GM21381 (cell line): ENCODE measurements around the gene ABCA4.

Experiments
- ATAC-seq: cut with Tn5 transposase; IDR thresholded peaks from one replicate; pipeline ENCODE4 v1.9.1; 2021; ENCODE audit warnings: mild to moderate bottlenecking, moderate library complexity; ENCODE audit not compliant: unreplicated experiment

Gene ABCA4

DNA sequence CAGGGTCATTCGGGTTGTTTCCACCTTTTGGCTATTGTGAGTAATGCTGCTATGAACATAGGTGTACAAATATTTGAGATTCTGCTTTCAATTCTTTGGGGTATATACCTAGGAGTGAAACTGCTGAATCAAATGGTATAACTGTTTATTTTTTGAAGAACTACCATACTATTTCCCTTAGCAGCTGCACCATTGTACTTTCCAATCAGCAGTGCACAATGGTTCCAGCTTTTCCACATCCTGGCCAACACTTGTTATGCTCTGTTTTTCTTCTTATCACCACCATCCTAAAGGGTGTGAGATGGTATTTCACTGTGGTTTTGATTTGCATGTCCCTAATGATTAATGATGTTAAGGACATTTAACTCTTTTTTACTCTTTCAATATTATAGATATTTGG is 3.6 kb upstream of the ABCA4 start:
- no peak for ATAC-seq

DNA sequence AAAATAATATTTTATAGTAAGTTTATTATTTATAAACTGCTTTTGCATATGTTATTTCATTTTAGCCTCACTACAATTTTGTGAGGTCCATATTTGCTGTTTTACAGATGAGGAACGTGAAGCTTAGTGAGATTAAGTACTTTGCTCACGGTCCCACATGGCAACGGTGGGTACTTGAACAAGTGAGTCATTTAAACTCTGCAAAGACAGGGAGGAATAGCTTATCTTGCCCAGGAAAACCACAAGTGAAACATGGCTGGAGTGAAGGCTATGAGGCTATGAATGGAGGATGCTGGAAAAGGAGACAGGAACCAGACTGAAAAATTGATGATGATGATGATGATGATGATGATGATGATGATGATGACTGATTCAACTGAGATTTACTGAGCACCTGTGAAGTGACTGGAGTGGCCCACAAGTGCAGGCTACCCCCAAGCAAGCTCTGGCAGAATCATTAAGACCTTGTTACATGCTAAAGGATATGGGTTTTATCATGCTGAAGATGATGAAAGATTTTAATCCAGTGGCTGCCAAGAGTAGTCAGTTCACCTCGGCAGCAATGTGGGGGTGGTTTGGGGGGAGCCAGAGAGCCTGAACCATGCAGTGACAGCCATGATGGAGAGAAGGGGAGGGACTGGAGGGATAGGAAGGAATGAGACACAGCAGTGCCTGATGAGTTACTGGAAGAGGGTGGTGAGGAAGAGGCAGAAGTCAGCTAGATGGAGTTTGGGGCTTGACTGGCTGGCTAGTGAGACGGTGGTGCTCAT is 1.4 kb upstream of the ABCA4 start:
- ATAC-seq = no peak

DNA sequence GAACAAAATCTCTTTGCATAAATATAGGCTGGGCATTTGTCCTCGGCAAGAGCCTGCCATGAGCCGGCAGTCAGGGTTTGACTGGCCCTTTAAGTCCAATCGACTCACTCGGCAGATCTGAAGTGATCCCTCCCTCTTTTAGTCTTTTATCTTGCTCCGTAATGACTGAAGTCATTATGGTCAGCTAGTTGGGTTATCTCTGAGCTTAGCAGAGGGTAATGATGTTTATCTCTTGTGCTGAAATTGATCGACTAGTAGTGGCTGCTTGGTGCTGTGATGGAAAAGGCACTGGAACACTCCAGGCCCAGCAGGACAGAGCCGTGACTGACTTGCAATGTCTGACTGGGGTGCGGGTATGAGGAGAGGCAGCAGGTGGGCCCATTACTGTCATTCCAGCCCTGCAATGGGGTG is 468 bp upstream of the ABCA4 start:
- ATAC-seq = no peak

DNA sequence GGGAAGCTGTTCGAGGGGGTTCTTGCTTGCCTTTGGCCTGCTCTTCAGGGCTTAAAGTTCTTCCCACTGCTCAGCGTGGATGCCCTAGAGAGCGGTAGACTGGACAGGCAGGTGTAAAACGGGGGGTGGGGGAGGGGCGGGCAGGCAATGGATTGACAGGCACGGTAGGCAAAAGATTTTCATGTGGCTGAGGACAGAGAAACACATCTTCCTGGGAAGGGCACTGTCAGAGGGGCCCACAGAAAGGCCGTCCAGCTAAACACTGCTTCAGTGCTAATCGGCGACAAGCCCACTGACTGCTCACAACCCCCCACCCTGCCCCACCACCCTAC is 412 bp downstream of the ABCA4 start:
- no peak for ATAC-seq

DNA sequence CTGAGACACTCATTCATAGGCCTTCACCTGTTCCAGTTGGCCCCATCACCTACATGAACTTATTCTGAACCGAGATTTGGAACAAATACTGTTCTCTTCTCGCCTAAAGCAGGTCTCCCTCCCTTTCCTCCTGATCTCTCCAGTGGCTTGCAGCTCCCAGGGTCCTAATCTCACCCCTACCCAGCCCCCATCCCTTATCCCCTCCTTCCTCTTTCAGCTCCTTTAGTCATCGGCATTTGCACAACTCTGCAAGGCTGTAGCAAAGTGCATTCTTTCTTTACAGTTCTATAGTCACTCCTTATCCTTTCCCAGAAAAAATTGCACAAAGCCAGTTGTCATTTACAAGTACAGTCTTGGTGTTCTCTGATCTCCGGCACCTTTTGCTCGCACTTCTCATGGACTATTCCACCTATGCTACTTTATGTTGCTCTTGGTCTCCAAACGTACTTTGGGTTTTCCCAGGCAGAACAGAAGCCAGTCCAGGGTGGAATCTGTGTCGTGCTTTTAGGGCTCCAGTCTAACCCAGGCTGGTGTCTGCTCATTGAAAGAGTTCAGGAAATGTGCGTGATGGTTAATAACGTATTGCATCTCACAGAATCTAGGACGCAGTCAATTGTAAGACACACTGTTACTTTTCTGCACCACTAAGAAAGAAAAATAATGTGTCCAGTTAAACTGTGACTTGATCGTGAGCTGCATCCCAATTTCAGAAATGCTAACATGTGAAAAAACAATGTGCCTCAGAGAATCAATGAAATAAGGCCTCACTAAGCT is 965 bp downstream of the ABCA4 start:
- no peak for ATAC-seq

- ATAC-seq = no peak
Observed at GRCh38 chr1:94119306-94119705, 1.6 kb downstream of the ABCA4 start.

GRCh38 chr1:94118471-94118870 is 2.5 kb downstream of the ABCA4 start:
- ATAC-seq = no peak

DNA sequence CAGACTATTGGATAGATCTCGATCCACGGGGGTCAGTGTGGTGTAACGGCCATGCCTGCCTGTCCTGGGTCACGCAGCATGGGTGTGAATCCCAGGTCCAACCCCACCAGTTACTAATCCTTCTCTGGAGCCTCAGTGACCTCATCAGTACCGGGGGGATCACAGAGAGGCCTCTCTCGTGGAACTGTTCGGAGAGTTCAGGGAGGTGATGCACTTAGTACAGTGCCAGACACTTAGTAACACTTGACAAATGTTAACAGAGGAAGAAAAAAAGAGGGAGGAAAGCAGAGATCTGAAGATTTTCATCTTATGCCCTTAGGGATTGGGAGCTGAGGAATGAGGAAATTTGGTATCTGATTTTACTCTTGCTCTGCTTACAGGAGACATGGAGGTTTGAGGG is 2.9 kb downstream of the ABCA4 start:
- no peak for ATAC-seq

- ATAC-seq = no peak
Observed at GRCh38 chr1:94117259-94117851, 3.6 kb downstream of the ABCA4 start.

DNA sequence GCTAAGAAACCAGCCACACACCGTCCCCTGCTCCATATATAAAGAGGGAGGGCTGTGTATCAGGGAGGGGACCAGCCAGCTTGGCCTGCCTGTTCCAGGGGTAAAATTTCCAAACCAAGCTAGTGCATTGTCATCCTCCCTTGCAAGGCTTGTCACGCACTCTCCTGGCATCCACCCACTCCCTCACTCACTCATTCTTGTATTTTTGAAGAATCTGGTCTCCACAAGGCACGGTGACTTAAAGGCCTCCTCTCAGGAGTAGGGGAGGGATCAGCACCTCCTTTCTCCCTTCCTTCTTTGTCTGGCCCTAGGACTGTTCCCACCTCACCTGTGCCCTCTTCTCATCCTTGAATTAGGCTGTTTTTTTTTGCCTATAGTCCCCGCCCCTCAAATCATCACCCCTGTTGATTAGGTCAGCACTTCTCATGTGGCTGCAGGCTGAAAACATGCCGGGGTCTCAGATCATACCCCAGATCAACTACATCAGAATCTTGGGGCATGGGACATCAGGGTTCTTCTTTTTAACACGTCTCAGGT is 5.0 kb downstream of the ABCA4 start:
- no peak for ATAC-seq

- no peak for ATAC-seq
Observed at GRCh38 chr1:94115254-94115899, 5.6 kb downstream of the ABCA4 start.

DNA sequence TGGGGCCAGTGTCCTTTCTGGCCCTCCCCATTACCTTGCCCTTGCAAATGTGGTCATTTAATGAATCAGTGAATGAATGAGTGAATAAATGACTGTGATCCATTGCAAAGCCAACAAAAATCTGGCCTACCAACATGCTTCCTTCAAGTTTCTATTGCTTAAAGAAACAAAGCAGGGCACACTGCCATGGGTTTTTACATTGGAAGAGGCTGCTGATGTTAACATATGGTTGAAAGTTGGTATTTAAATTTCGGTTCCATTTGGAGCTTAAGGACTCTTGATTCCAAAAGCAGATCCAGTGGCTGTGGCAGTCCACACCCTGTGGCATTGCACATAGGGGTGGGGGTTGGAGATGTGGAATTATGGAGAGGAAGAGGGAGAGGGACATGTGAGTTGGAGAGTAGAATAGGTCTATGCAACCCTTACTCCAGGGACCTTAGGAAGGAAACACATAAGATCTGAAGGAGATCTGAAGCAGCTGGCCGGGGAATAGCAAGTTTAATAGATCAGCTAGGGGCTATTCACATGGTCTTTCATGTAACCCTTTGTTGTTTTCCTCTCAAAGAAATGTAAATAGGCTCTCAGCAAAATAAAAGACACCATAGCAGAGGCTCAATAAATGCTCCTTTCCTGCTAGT is 7.2 kb downstream of the ABCA4 start:
- ATAC-seq = no peak

DNA sequence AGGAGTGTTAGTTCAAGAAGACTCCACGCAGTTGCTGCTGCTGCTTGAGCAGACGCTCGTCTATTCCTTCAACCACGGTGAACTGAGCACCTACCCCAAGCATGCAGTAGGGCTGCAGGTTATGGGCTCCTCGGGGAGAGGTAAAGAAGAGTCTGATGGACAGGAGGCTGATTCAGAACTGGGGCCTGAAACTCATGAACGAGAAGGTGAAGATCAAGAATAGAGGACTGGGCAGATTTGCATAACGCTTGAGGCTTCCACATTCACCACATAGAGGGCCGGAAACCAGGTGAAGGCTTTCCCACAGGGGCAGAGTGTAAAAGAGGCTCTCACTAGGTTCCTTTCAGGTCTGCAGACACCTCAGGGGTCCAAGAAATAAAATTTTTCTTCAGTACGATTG is 9.1 kb downstream of the ABCA4 start:
- ATAC-seq = peak; percentile 57

DNA sequence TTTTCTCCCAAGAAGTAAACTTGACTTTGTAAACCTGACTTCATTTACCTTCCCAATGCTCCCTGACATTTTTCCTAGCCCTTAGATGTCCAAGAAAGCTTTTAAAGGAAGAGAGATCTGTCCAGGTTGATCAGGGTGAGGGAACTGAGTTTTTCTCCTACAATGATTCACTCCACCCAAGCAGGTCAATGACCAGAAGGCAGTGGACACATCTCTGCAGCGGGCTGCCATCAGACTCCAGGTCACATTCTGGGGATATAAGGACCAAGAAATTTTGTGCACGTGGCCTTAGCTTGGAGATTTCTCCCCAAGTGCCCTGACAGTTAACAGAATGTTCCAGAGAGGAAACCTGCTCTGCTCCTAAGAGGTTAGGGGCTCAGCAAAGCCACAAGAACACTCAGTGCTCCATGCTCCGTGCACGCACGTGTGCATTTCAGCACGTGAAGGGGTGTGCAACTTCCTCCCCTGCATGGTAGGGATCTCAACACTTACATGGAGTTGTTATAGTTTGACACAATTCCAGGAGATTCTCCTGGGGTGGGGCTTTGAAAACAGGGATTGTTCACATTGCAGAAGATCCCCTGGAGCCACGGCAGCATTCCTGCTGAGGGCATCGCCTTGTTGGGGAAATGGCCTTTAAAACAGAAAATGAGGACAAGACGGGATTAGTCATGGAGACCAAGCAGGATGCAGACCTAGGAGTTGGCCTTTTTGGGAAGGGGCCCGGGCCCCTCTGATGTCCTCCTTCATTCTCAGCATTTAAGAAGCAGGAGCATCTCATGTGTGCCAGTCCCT is 9.8 kb downstream of the ABCA4 start:
- no peak for ATAC-seq

GRCh38 chr1:94110021-94110761 is 10.8 kb downstream of the ABCA4 start:
- ATAC-seq = no peak

DNA sequence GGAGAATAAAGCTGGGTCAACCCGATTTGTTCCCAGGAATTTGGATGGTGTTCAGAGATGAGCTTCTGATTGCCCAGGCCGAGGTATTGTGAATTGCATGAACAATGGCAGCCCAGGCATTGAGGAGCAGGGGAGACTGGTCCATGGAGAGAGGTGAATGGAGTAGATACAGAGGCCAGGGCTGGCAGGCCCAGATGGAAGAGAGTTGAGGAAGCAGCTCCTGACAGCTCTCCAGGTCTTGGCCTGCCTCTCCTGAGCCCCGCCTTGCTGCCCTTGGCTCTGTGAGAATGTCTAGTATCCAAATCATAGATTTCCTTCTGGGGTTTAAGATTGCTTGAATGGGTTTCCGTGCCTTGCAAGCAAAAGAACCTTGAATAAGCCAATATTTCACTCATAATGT is 11.5 kb downstream of the ABCA4 start:
- no peak for ATAC-seq

GRCh38 chr1:94107141-94107540 is 13.8 kb downstream of the ABCA4 start:
- ATAC-seq = no peak

DNA sequence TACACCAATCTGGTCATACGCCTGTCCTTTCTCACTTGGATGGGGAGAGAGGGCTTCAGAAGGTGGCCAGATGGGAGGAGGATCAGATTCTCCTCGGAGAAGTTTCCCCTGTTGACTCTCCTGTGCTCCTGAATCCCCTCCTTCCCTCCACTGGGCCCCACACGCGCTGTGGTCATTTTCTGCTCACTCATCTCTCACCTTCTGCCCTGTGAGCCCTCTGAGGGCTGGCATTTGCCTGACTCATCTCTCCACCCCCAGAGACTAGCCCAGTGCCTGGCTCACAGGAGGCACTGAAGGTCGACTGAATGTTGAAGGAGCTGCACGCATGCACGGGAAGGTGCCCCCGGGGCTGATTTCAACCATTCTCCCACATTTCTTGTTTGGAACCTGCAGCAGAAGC is 14.2 kb downstream of the ABCA4 start:
- ATAC-seq = no peak

DNA sequence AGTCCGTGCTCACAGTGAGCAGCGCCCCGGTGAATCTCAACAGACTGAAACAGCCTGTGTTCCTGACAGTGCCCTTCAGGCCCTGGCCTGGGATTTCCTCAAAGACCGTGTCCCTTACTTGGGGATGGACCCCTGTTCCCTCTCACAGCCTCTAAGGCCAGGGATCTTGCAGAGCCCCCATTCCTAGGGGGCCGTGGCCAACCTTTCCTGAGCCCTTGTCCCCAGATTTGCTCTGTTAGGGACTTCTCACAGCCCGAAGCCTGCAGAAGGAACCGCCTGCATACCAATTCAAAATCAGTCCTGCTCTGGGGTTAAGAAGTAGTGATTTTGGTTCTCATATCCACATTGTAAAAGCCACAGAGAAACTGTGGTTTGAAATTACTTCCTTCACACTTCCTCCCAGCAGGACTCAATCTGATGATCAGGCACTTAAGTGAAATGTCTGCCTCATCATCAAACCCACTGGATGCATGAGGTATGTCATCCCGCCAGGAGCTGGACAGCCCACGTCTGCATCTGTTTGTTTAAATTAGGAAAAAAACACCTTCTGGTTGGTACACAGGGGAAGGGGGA is 14.9 kb downstream of the ABCA4 start:
- ATAC-seq = peak; percentile 55
